ENCODE results near the gene PRKAA1. TPM values are rescaled to one million over a fixed set of nuclear protein-coding genes. Genes with fewer than 3 reads are reported as not detected.

PRKAA1 gene
- total RNA-seq, 4 donors from 2014 or later, result 75.2 to 108 (median 91.0) TPM

DNA sequence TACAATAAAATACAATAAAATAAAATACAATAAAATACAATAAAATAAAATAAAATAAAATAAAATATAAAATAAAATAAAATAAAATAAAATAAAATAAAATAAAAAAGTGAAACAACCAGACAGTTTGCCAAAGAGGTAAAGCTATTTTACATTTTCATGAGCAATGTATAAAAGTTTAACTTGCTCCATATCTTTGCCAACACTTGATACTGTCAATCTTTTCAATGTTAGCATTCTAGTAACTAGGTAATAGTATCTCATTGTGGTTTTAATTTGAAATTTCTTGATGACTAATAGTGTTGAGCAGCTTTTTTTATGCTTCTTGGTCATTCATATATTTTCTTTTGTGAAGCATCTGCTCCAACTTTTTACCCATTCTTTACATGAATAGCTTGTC, 59.7 kb downstream of the PRKAA1 start:
- TF ChIP-seq, protein P1, sequence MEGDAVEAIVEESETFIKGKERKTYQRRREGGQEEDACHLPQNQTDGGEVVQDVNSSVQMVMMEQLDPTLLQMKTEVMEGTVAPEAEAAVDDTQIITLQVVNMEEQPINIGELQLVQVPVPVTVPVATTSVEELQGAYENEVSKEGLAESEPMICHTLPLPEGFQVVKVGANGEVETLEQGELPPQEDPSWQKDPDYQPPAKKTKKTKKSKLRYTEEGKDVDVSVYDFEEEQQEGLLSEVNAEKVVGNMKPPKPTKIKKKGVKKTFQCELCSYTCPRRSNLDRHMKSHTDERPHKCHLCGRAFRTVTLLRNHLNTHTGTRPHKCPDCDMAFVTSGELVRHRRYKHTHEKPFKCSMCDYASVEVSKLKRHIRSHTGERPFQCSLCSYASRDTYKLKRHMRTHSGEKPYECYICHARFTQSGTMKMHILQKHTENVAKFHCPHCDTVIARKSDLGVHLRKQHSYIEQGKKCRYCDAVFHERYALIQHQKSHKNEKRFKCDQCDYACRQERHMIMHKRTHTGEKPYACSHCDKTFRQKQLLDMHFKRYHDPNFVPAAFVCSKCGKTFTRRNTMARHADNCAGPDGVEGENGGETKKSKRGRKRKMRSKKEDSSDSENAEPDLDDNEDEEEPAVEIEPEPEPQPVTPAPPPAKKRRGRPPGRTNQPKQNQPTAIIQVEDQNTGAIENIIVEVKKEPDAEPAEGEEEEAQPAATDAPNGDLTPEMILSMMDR (IDR thresholded peaks at IDR 0.05; ENCODE audit: low read depth), result no peak

DNA sequence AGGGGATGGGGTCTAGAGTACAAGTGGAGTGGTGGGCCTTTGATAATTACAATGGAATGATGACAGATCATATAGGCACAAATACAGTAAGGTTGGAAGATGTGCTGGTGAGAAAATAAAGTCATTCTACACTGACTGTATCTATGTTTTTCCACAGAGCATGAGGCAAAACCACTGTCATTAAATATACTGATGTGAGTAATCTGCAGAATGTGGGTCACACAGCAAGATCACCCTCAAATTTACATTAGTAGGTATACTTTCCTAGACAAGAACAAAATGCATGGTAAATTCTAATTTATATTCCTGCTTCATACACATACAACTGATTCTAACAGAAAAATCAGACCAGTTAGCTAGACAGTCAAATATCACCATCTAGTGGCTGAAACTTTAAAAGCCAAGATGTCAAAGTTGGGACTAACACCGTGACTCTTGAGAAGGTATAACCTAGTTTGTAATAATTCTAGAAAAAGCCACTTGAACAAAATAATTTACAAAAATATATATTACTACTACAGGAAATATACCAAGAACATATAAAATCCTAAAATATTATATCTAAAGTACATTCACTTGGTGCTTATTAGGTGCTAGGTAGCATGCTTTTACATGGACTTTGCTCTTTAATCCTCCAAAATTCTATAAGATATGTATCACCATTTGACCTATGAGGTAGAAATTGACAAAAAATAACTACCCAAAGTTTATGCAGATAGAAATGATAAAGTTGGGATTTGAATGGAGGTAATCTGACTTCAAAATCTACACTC, 61.9 kb downstream of the PRKAA1 start:
- TF ChIP-seq, protein P1 (IDR thresholded peaks at IDR 0.05; ENCODE audit: low read depth), result no peak

DNA sequence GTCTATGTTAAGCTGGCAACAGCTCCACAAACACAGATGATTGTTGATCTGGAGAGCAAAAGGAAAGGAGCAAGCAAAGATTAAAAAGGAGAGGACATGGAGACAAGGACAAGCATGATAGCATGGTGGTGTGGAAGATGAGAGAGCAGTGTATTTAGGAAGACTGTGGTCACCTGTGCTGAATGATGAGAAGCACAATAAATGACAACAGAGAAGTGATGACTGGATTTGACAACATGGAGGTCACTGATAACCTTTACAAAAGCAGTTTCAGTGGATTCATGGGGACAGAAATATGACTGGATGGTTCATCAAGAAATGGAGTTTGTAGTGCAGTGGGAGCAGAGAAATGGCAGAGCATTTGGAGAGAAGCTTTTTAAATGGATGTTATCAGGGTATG, 62.6 kb downstream of the PRKAA1 start:
- TF ChIP-seq, protein P1 (IDR thresholded peaks at IDR 0.05; ENCODE audit: low read depth), result no peak

DNA sequence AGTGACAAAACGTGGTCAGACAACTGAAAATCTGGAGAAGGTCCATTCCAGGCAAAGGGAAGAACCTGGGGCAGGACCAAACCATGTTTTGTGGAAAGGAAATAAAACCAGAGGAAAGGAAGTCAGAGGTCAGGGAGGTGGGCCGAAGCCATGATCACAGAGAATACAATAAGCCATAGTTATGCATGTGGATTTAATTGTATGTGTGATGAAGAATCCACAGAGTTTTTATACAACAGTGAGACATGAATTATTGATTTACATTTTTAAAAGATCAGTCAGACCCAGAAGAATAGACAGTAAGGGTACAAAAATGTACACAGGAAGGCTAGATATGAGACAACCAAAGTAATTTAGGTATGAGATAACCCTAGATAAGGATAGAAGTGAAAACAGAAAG, 63.2 kb downstream of the PRKAA1 start:
- TF ChIP-seq, protein P1 (IDR thresholded peaks at IDR 0.05; ENCODE audit: low read depth), result no peak

DNA sequence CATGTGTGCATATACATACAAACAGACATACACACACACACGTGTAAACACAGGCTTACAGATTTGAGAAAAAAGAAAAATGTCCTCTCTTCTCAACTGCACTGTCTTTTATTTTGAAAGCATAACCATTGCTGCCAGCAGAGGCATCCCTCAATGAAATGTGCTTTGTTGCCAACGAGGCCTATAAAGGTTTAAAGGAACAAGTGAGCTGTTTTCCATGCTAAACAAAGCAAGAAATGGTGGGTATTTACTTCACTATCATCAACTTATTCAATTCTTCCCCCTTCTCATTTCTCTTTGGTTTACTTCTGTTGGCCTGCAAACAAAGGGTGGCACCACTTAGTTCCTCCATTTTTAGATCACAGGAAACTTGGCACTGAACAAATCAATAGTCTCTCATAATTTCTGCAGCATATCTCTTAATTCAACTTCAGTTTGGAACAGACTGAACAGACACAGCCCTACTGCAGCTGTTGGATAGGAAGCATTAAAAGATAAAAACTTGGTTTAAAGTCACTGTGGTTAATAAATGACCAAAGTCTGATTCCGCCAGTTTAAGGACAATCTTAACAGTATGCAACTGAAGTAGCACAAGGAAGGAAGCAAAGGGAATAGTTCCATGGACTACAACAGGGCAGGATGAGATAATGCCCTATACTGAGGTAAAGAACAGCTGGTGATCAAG, 64.2 kb downstream of the PRKAA1 start:
- TF ChIP-seq, protein P1 (IDR thresholded peaks at IDR 0.05; ENCODE audit: low read depth), result no peak

DNA sequence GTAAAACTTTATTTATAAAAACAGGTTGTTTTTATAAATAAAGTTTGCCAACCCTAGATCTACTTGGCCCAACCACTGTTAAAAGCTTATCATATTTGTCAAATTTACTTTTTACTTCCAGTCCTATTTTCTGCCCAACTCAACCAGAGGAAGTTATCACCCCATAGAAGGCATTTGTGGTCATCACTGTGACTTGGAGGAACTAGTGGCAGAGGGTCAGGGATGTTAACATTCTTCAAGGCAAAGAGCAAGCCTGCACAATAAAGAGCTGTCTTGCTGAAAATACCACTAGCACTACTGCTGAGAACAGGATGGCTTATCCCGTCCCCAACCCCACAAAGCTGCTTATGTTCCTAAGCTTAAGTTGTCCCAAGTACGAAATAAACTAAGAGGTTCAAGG, 64.7 kb downstream of the PRKAA1 start:
- TF ChIP-seq, protein P1 (IDR thresholded peaks at IDR 0.05; ENCODE audit: low read depth), result no peak

DNA sequence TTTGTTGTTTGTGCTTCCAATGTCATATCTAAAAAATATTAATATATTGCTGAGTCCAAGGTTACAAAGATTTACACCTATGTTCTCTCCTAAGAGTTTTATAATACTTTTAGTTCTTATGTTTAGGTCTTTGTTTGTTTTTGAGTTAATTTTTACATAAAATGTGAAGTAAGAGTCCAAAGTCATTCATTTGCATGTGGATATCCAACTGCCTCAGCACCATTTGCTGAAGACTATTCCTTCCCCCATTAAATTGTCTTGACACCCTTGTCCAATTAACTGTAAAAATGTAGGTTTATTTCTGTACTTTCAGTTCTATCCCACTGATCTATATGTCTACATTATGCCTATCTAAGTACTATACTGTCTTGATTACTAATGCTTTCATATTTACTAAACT, 78.1 kb downstream of the PRKAA1 start:
- TF ChIP-seq, protein P1 (IDR thresholded peaks at IDR 0.05; ENCODE audit: low read depth), result no peak

All from subcutaneous adipose tissue (tissue), 4 donors.